Stomach (tissue), 4 donors: ENCODE measurements around the gene GPT2.

Experiments used
- EP300 ChIP-seq: sonication (generic); formaldehyde crosslinking; IDR thresholded peaks from one replicate; pipeline ENCODE4 v1.6.1; 2017; ENCODE audit warnings: antibody characterized with exemption
- POLR2A ChIP-seq, 4 donors: fragments of 450-650 bp; IDR thresholded peaks; one replicate each; pipeline ENCODE4 v1.6.1; 2016; ENCODE audit warnings: antibody characterized with exemption in 4 of 4, control low read depth in 2 of 4, mild to moderate bottlenecking in 1 of 4, moderate library complexity in 1 of 4
- POLR2AphosphoS5 ChIP-seq, 3 donors: sonication (generic); formaldehyde crosslinking; IDR thresholded peaks; one replicate each; pipeline ENCODE4 v1.6.1; 2016; ENCODE audit warnings: antibody characterized with exemption in 3 of 3
- TF ChIP-seq, protein P1 (sequence below), 7 experiments: fragments of 450-650 bp in 4 of 7; fragments of 200-600 bp in 3 of 7; sonication (generic) in 3 of 7; IDR thresholded peaks; one replicate each; pipeline ENCODE4 v1.5.1; 2016 to 2019; ENCODE audit warnings: antibody characterized with exemption in 7 of 7, control low read depth in 2 of 7, mild to moderate bottlenecking in 1 of 7

DNA sequence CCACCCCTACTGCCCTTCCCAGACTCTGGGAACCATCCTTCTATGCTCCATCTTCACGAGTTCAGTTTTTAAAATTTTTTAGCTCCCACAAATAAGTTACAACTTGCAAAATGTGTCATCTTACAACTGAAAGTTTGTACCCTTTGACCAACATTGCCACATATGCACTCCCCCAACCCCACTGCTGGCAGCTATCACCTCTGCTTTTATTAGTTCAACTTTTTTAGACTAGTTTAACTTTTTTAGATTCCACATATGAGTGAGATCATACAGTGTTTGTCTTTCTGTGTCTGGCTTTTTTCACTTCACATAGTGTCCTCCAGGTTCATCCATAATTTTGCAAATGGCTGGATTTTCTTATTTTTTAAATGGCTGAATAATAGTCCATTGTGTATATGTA, 7.7 kb downstream of the GPT2 start:
- TF ChIP-seq, protein P1, sequence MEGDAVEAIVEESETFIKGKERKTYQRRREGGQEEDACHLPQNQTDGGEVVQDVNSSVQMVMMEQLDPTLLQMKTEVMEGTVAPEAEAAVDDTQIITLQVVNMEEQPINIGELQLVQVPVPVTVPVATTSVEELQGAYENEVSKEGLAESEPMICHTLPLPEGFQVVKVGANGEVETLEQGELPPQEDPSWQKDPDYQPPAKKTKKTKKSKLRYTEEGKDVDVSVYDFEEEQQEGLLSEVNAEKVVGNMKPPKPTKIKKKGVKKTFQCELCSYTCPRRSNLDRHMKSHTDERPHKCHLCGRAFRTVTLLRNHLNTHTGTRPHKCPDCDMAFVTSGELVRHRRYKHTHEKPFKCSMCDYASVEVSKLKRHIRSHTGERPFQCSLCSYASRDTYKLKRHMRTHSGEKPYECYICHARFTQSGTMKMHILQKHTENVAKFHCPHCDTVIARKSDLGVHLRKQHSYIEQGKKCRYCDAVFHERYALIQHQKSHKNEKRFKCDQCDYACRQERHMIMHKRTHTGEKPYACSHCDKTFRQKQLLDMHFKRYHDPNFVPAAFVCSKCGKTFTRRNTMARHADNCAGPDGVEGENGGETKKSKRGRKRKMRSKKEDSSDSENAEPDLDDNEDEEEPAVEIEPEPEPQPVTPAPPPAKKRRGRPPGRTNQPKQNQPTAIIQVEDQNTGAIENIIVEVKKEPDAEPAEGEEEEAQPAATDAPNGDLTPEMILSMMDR (IDR thresholded peaks at IDR 0.05): no peak
- TF ChIP-seq POLR2A (IDR thresholded peaks at IDR 0.05): no peak
- no peak for TF ChIP-seq EP300
- no peak for TF ChIP-seq POLR2AphosphoS5 (IDR thresholded peaks at IDR 0.05)
